Retinal pigment epithelial cell (primary cell): ENCODE measurements around the gene MID2.
"Not testable (repeated sequence)": the region's sequence is repeated elsewhere in the genome, so short reads cannot be mapped to it uniquely, and the experiment has no call there.

Experiments
- DNase-seq: peaks from one replicate; pipeline ENCODE4 v3.0.0-alpha.2; 2010; ENCODE audit warnings: low read depth
- H3K4me3 ChIP-seq: 2 replicates; pipeline ENCODE4 v1.5.1; 2011; ENCODE audit warnings: mild to moderate bottlenecking, low read length, control low read depth, moderate library complexity
- TF ChIP-seq, protein P1 (sequence below): conservative IDR thresholded peaks from 2 replicates; pipeline ENCODE4 v1.5.1; 2011; ENCODE audit warnings: low read depth, low read length, control low read depth, inconsistent platforms

Gene MID2

DNA sequence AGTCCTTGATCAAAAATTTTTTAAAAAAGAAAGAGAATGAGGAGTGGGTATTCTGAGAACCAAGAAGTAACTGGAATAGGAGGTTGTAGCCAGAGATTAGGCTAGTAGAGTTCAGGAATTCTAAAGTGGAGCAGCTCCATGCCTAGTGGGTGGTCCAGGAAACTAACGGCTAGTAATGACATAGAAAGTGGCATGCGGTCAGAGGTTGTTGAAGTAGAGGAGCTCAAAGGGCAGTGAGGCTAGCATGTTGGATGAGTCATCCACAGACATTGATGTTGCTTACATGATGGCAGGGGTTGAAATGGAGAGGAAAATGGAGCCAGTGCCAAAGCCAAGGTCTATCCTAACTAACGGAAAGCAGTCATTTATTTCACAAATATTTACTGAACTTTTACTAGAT lies 114.4 kb downstream of the MID2 start:
- TF ChIP-seq, protein P1, sequence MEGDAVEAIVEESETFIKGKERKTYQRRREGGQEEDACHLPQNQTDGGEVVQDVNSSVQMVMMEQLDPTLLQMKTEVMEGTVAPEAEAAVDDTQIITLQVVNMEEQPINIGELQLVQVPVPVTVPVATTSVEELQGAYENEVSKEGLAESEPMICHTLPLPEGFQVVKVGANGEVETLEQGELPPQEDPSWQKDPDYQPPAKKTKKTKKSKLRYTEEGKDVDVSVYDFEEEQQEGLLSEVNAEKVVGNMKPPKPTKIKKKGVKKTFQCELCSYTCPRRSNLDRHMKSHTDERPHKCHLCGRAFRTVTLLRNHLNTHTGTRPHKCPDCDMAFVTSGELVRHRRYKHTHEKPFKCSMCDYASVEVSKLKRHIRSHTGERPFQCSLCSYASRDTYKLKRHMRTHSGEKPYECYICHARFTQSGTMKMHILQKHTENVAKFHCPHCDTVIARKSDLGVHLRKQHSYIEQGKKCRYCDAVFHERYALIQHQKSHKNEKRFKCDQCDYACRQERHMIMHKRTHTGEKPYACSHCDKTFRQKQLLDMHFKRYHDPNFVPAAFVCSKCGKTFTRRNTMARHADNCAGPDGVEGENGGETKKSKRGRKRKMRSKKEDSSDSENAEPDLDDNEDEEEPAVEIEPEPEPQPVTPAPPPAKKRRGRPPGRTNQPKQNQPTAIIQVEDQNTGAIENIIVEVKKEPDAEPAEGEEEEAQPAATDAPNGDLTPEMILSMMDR = no peak
- H3K4me3 ChIP-seq = no peak overlapping the region
- no peak for DNase-seq

DNA sequence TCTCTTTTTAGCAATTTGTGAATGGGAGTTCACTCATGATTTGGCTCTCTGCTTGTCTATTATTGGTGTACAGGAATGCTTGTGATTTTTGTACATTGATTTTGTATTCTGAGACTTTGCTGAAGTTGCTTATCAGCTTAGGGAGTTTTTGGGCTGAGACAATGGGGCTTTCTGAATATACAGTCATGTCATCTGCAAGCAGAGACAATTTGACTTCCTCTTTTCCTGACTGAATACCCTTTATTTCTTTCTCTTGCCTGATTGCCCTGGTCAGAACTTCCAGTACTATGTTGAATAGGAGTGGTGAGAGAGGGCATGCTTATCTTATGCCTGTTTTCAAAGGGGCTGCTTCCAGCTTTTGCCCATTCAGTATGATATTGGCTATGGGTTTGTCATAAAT lies 129.7 kb downstream of the MID2 start:
- H3K4me3 ChIP-seq, DNase-seq: not testable (repeated sequence)

DNA sequence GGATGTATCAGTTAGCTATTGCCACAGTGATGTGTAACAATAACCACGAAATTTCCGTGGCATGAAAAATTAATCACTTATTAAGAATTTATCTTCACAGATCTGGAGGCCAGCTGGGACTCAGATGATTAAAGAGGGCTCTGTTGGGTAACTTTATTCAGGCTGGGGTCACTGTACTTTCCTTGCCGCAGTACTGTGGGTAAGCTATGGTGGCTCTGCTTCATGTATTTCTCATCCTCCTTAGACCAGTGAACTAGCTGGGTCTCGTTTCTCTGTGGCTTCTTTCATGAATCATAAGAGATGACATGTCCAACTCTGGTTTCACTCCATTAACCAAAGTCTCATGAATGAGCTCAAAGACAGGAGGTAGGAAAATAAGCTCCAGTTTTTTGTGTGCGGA lies 143.0 kb downstream of the MID2 start:
- TF ChIP-seq, protein P1 = no peak
- no peak overlapping the region for H3K4me3 ChIP-seq
- DNase-seq = no peak

DNA sequence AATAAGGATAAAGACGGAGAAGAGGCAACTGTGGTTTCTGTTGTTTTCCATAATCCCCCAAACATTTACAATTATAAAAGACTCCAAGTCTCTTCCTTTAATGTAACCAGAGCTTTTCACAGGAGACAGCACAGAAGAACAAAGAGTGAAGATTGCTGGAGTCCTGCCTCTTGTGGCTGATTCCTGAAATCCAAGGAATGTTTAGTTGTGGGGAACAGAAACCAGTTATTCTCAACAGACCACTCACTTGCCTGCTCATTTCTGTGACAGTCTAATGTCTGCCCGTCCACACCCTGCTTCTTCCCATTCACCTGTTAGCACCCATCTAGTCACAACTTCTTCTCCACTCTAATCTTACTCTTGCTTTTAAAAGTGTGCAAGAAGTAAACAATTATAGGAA lies 144.4 kb downstream of the MID2 start:
- TF ChIP-seq, protein P1 = no peak
- no peak overlapping the region for H3K4me3 ChIP-seq

DNA sequence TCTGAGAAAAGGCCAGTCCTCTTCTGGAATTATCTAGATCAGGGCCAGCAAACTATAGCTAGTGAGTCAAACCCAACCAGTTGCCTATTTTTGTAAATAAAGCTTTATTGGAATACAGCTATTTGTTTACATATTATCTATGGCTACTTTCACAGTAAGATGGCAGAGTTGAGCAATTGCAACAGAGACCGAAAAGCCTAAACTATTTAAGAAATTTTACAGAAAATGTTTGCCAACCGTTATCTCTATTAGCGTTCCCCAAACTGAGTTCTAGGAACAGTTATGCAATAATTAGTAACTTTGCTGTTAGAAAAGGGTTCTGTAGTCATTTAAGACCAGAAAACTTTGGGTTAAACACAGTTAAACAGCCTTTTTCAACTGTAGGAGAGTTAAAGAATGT lies 146.0 kb downstream of the MID2 start:
- no peak for DNase-seq
- no peak overlapping the region for H3K4me3 ChIP-seq
- TF ChIP-seq, protein P1 = no peak

More for the DNA sequence above, 144.4 kb downstream of the MID2 start:
- DNase-seq = no peak
